Measurements from ENCODE around the gene ZNF423. TPM values are rescaled to one million over a fixed set of nuclear protein-coding genes. Genes with fewer than 3 reads are reported as not detected.

ZNF423 gene
- total RNA-seq, 1 donor = 0.81 TPM

- no peak for DNase-seq (ENCODE audit: low read depth in 2 of 3, low spot score in 2 of 3)
Observed at GRCh38 chr16:49737541-49737940, 118.4 kb downstream of the ZNF423 start.

- no peak for DNase-seq (ENCODE audit: low read depth in 2 of 3, low spot score in 2 of 3)
Observed at GRCh38 chr16:49734331-49734730, 121.6 kb downstream of the ZNF423 start.

GRCh38 chr16:49733313-49734009 is 122.5 kb downstream of the ZNF423 start:
- no peak for DNase-seq (ENCODE audit: low read depth in 2 of 3, low spot score in 2 of 3)

GRCh38 chr16:49731911-49732310 is 124.0 kb downstream of the ZNF423 start:
- DNase-seq (ENCODE audit: low read depth in 2 of 3, low spot score in 2 of 3) = no peak

GRCh38 chr16:49730772-49731171 is 125.1 kb downstream of the ZNF423 start:
- no peak for DNase-seq (ENCODE audit: low read depth in 2 of 3, low spot score in 2 of 3)

- DNase-seq (ENCODE audit: low read depth in 2 of 3, low spot score in 2 of 3) = no peak
Observed at GRCh38 chr16:49727611-49728010, 128.3 kb downstream of the ZNF423 start.

GRCh38 chr16:49726155-49726554 is 129.8 kb downstream of the ZNF423 start:
- no peak for DNase-seq (ENCODE audit: low read depth in 2 of 3, low spot score in 2 of 3)

GRCh38 chr16:49725651-49726050 is 130.3 kb downstream of the ZNF423 start:
- DNase-seq (ENCODE audit: low read depth in 2 of 3, low spot score in 2 of 3) = no peak

GRCh38 chr16:49724774-49725173 is 131.1 kb downstream of the ZNF423 start:
- no peak for DNase-seq (ENCODE audit: low read depth in 2 of 3, low spot score in 2 of 3)

- no peak for DNase-seq (ENCODE audit: low read depth in 2 of 3, low spot score in 2 of 3)
Observed at GRCh38 chr16:49723310-49723709, 132.6 kb downstream of the ZNF423 start.

GRCh38 chr16:49720225-49720624 is 135.7 kb downstream of the ZNF423 start:
- no peak for DNase-seq (ENCODE audit: low read depth in 2 of 3, low spot score in 2 of 3)

- no peak for DNase-seq (ENCODE audit: low read depth in 2 of 3, low spot score in 2 of 3)
Observed at GRCh38 chr16:49717689-49718088, 138.2 kb downstream of the ZNF423 start.

GRCh38 chr16:49716339-49716934 is 139.5 kb downstream of the ZNF423 start:
- DNase-seq (ENCODE audit: low read depth in 2 of 3, low spot score in 2 of 3) = no peak

- no peak for DNase-seq (ENCODE audit: low read depth in 2 of 3, low spot score in 2 of 3)
Observed at GRCh38 chr16:49713770-49714169, 142.1 kb downstream of the ZNF423 start.

GRCh38 chr16:49712542-49712941 is 143.4 kb downstream of the ZNF423 start:
- no peak for DNase-seq (ENCODE audit: low read depth in 2 of 3, low spot score in 2 of 3)

GRCh38 chr16:49712106-49712505 is 143.8 kb downstream of the ZNF423 start:
- no peak for DNase-seq (ENCODE audit: low read depth in 2 of 3, low spot score in 2 of 3)

GRCh38 chr16:49709057-49709456 is 146.9 kb downstream of the ZNF423 start:
- no peak for DNase-seq (ENCODE audit: low read depth in 2 of 3, low spot score in 2 of 3)

GRCh38 chr16:49708491-49708890 is 147.4 kb downstream of the ZNF423 start:
- DNase-seq (ENCODE audit: low read depth in 2 of 3, low spot score in 2 of 3) = no peak

- DNase-seq (ENCODE audit: low read depth in 2 of 3, low spot score in 2 of 3) = no peak
Observed at GRCh38 chr16:49706620-49707355, 149.1 kb downstream of the ZNF423 start.

GRCh38 chr16:49704586-49705155 is 151.2 kb downstream of the ZNF423 start:
- no peak for DNase-seq (ENCODE audit: low read depth in 2 of 3, low spot score in 2 of 3)

GRCh38 chr16:49703483-49703882 is 152.4 kb downstream of the ZNF423 start:
- no peak for DNase-seq (ENCODE audit: low read depth in 2 of 3, low spot score in 2 of 3)

All from hematopoietic multipotent progenitor cell (in vitro differentiated cells).